NCI-H187 treated with DMSO at 0.1 percent for 48 hours (cell line): ENCODE data around the gene MT3.

Experiments used
- DNase-seq: peaks from one replicate; lab custom pipeline; 2025; lab: John Stamatoyannopoulos, UW

Gene MT3

GRCh38 chr16:56631197-56631596, 41.9 kb downstream of the MT3 start:
- no peak for DNase-seq

GRCh38 chr16:56631832-56632155, 42.5 kb downstream of the MT3 start:
- no peak for DNase-seq

- no peak for DNase-seq
Measured at GRCh38 chr16:56632156-56632847, 43.0 kb downstream of the MT3 start, which contains the start of gene MT1M. Gene MT1M (plus strand): TSS chr16:56632659. CDS start chr16:56632732, 73 bp downstream.

GRCh38 chr16:56632848-56633365, 43.6 kb downstream of the MT3 start:
- no peak for DNase-seq

- DNase-seq = no peak
Measured at GRCh38 chr16:56633535-56633934, 44.2 kb downstream of the MT3 start.

- no peak for DNase-seq
Measured at GRCh38 chr16:56634715-56635440, 45.5 kb downstream of the MT3 start.

GRCh38 chr16:56635441-56635967, 46.2 kb downstream of the MT3 start:
- no peak for DNase-seq

- DNase-seq = no peak
Measured at GRCh38 chr16:56636616-56637413, 47.5 kb downstream of the MT3 start.

GRCh38 chr16:56637814-56638750, 48.8 kb downstream of the MT3 start, which contains the start of gene MT1A:
Gene MT1A (plus strand): TSS chr16:56638666. CDS start chr16:56638739, 73 bp downstream.
- DNase-seq = no peak

- DNase-seq = no peak
Measured at GRCh38 chr16:56639045-56639444, 49.7 kb downstream of the MT3 start.

GRCh38 chr16:56640076-56640475, 50.7 kb downstream of the MT3 start:
- no peak for DNase-seq
